Trophoblast cell (in vitro differentiated cells and primary cell): ENCODE measurements around the gene CDCA5.

Source experiments
- DNase-seq, 2 donors: peaks; one replicate each; pipeline ENCODE4 v3.0.0-alpha.2; 2016
- H2AFZ ChIP-seq: 2 replicates; pipeline ENCODE4 v1.6.1; 2013; ENCODE audit warnings: low read length, moderate library complexity, mild to moderate bottlenecking; ENCODE audit not compliant: insufficient read depth, poor library complexity
- H2AK5ac ChIP-seq: 2 replicates; pipeline ENCODE4 v1.6.1; 2013; ENCODE audit warnings: mild to moderate bottlenecking, low read length
- H2BK120ac ChIP-seq: 2 replicates; pipeline ENCODE4 v1.6.1; 2013; ENCODE audit warnings: low read length, mild to moderate bottlenecking, moderate library complexity; ENCODE audit not compliant: insufficient read depth, poor library complexity
- H2BK12ac ChIP-seq: 2 replicates; pipeline ENCODE4 v1.6.1; 2013; ENCODE audit warnings: mild to moderate bottlenecking, low read length, moderate library complexity
- H2BK5ac ChIP-seq: 2 replicates; pipeline ENCODE4 v1.6.1; 2013; ENCODE audit warnings: low read length, low read depth, moderate library complexity, mild to moderate bottlenecking; ENCODE audit not compliant: poor library complexity
- H3K14ac ChIP-seq: 2 replicates; pipeline ENCODE4 v1.6.1; 2013; ENCODE audit warnings: mild to moderate bottlenecking, low read length
- H3K18ac ChIP-seq: 2 replicates; pipeline ENCODE4 v1.6.1; 2013; ENCODE audit warnings: mild to moderate bottlenecking, low read length
- H3K23ac ChIP-seq: 2 replicates; pipeline ENCODE4 v1.6.1; 2013; ENCODE audit warnings: low read length
- H3K27ac ChIP-seq: 2 replicates; pipeline ENCODE4 v1.5.1; 2013; ENCODE audit warnings: low read depth, mild to moderate bottlenecking, inconsistent platforms, low read length, moderate library complexity
- H3K27me3 ChIP-seq: 2 replicates; pipeline ENCODE4 v1.6.1; 2013; ENCODE audit warnings: inconsistent platforms, mild to moderate bottlenecking, low read length, moderate library complexity; ENCODE audit not compliant: insufficient read depth
- H3K36me3 ChIP-seq, 2 experiments: 1 replicate in 1 of 2; 2 replicates in 1 of 2; pipeline ENCODE4 v1.6.1; 2013; ENCODE audit warnings: low read length in 2 of 2, mild to moderate bottlenecking in 2 of 2, moderate library complexity in 1 of 2; ENCODE audit not compliant: insufficient read depth in 2 of 2, control insufficient read depth in 1 of 2
- H3K4ac ChIP-seq: 2 replicates; pipeline ENCODE4 v1.6.1; 2013; ENCODE audit warnings: low read depth, mild to moderate bottlenecking, low read length, moderate library complexity
- H3K4me1 ChIP-seq, 2 experiments: 1 replicate in 1 of 2; 2 replicates in 1 of 2; pipeline ENCODE4 v1.6.1; 2013; ENCODE audit warnings: low read length in 2 of 2, mild to moderate bottlenecking in 2 of 2, moderate library complexity in 1 of 2; ENCODE audit not compliant: insufficient read depth in 2 of 2, control insufficient read depth in 1 of 2
- H3K4me2 ChIP-seq: 2 replicates; pipeline ENCODE4 v1.6.1; 2013; ENCODE audit warnings: inconsistent platforms, mild to moderate bottlenecking, low read length, moderate library complexity
- H3K4me3 ChIP-seq: 2 replicates; pipeline ENCODE4 v1.5.1; 2013; ENCODE audit warnings: mild to moderate bottlenecking, low read depth, low read length, inconsistent platforms
- H3K79me1 ChIP-seq: one replicate; pipeline ENCODE4 v1.6.1; 2013; ENCODE audit warnings: low read length
- H3K79me2 ChIP-seq: 2 replicates; pipeline ENCODE4 v1.6.1; 2013; ENCODE audit warnings: low read length, mild to moderate bottlenecking; ENCODE audit not compliant: control insufficient read depth, insufficient read depth, poor library complexity
- H3K9ac ChIP-seq: 2 replicates; pipeline ENCODE4 v1.6.1; 2013; ENCODE audit warnings: mild to moderate bottlenecking, low read length
- H3K9me3 ChIP-seq: 2 replicates; pipeline ENCODE4 v1.6.1; 2013; ENCODE audit warnings: low read depth, mild to moderate bottlenecking, control low read depth, inconsistent platforms, low read length; ENCODE audit not compliant: insufficient read depth
- H4K12ac ChIP-seq: 2 replicates; pipeline ENCODE4 v1.6.1; 2013; ENCODE audit warnings: low read depth, mild to moderate bottlenecking, low read length, moderate library complexity
- H4K8ac ChIP-seq: 2 replicates; pipeline ENCODE4 v1.6.1; 2013; ENCODE audit warnings: low read depth, mild to moderate bottlenecking, low read length, moderate library complexity
- H4K91ac ChIP-seq: one replicate; pipeline ENCODE4 v1.6.1; 2013; ENCODE audit warnings: low read depth, mild to moderate bottlenecking, low read length, moderate library complexity
- WGBS: extraction: QIAGEN DNeasy Blood & Tissue Kit; methylation state at CpG from one replicate; pipeline ENCODE4 v1.1.7; 2013; ENCODE audit warnings: missing lambda C conversion rate; ENCODE audit not compliant: insufficient read length, insufficient coverage; ENCODE audit errors: extremely low coverage; 5-methylcytosine and 5-hydroxymethylcytosine counted together

CDCA5 gene

GRCh38 chr11:65053827-65054508, 29.9 kb downstream of the CDCA5 start:
- no peak overlapping the region for H3K4me3 ChIP-seq
- no peaks in the 10 kb centered on the region for H3K27me3 ChIP-seq
- H3K27ac ChIP-seq: no peak overlapping the region
- H3K9me3 ChIP-seq: peaks cover 3% of the 10 kb centered on the region
- H3K18ac ChIP-seq: no peak overlapping the region
- H2BK5ac ChIP-seq: no peak overlapping the region
- H2BK120ac ChIP-seq: no peak overlapping the region
- no CpG with 5 or more reads among the region's 8 CpGs for WGBS
- no peak overlapping the region for H3K4ac ChIP-seq
- H3K36me3 ChIP-seq: no peaks in the 10 kb centered on the region
- H3K79me1 ChIP-seq: no peaks in the 10 kb centered on the region
- no peak overlapping the region for H4K8ac ChIP-seq
- H3K4me1 ChIP-seq: no peaks in the 10 kb centered on the region
- H2BK12ac ChIP-seq: no peak overlapping the region
- no peak overlapping the region for H3K9ac ChIP-seq
- H3K23ac ChIP-seq: no peak overlapping the region
- H3K79me2 ChIP-seq: no peaks in the 10 kb centered on the region
- no peak overlapping the region for H3K14ac ChIP-seq
- no peak overlapping the region for H2AK5ac ChIP-seq
- H4K12ac ChIP-seq: no peak overlapping the region
- H4K91ac ChIP-seq: no peak overlapping the region
- no peak overlapping the region for H2AFZ ChIP-seq
- no peak overlapping the region for H3K4me2 ChIP-seq
- no peak for DNase-seq

- no peak overlapping the region for H3K4ac ChIP-seq
These were observed 32.4 kb downstream of the CDCA5 start for GRCh38 chr11:65051398-65051858.

DNA sequence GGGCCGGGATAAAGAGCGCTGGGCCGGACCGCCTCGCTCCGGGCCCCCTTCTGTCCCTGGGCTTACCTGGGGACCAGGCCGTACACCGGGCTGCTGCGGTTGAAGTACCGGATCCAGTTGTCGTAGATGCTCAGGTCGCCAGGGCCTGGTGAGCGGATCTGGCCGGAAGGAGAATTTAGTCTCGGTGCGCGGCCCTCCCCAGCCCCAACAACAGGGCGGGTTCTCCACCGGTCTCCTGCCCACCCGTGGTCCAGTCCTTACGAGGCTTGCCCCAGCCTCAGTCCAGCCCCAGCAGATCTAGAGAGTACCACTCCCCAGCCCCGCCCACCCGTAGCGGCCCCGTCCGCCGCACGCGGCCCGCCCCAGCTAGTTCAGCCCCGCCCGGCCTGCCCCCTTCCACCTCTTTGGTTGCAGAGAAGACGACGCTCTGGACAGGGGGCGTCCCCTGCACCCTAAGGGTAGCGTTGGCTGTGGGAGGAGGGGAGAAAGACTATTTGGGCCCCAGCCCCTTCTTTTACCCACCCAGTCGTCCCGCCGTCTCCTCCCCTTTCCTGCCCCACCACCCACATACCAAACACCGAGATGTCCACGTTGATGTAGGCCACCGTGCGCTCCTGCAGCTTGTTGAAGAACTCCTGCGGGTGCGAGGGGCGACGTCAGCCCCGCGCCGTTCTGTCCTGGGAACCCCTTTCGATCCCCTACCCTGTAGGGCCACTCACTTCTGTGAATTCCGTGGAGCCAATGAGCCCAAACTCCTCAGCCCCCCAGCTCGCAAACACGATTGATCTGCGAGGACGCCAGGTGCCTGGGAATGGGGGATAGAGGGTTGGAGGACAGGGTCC, 36.0 kb downstream of the CDCA5 start:
- H3K4ac ChIP-seq: no peak overlapping the region
- WGBS: no CpG with 5 or more reads among the region's 56 CpGs

More at GRCh38 chr11:65051398-65051858, 32.4 kb downstream of the CDCA5 start:
- H3K14ac ChIP-seq: no peak overlapping the region
- H3K27ac ChIP-seq: no peak overlapping the region
- no peak for DNase-seq
- H4K12ac ChIP-seq: no peak overlapping the region
- H2AFZ ChIP-seq: no peak overlapping the region
- no peaks in the 10 kb centered on the region for H3K79me1 ChIP-seq
- H3K4me3 ChIP-seq: no peak overlapping the region
- no peak overlapping the region for H2BK120ac ChIP-seq
- H3K18ac ChIP-seq: no peak overlapping the region
- no peak overlapping the region for H4K91ac ChIP-seq
- no peak overlapping the region for H2AK5ac ChIP-seq
- H3K27me3 ChIP-seq: no peaks in the 10 kb centered on the region
- WGBS: no CpG with 5 or more reads among the region's 9 CpGs
- H3K4me2 ChIP-seq: no peak overlapping the region
- peaks cover 5% of the 10 kb centered on the region for H3K9me3 ChIP-seq
- H2BK12ac ChIP-seq: no peak overlapping the region
- no peaks in the 10 kb centered on the region for H3K36me3 ChIP-seq
- H3K9ac ChIP-seq: no peak overlapping the region
- no peak overlapping the region for H3K23ac ChIP-seq
- no peak overlapping the region for H2BK5ac ChIP-seq
- no peaks in the 10 kb centered on the region for H3K4me1 ChIP-seq
- H4K8ac ChIP-seq: no peak overlapping the region
- no peaks in the 10 kb centered on the region for H3K79me2 ChIP-seq

DNA sequence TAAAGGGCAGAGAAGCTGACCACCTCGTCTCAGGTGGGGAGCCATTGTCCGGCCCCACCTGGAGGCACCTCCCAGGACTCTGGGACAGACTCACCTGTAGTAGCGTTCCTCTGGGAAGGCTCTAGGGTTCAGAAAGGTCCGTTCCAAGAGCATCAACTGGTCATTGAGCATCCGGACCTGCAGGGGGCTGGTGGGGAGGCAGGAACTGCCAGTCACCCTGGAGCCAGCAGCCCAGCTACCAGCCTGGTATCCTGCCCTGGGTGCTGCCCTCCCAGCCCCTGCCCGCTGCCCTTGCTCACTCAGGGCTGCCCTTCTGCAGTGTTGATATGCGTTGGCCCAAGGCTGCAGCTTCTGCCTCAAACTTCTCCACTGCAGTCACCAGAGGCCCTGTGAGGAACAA, 38.1 kb downstream of the CDCA5 start:
- Histone ChIP-seq H3K9me3 (peaks cover 1% of the 10 kb centered on the region), H3K36me3 (peaks cover 19% of the 10 kb centered on the region in 2 experiments), H3K27ac (no peak overlapping the region), H3K9ac (no peak overlapping the region), H3K4me3 (no peak overlapping the region), H2BK120ac (no peak overlapping the region), H3K79me1 (peaks cover 9% of the 10 kb centered on the region), H3K4ac (no peak overlapping the region), H3K18ac (no peak overlapping the region), H3K23ac (no peak overlapping the region), H3K27me3 (no peaks in the 10 kb centered on the region), H3K79me2 (peaks cover 9% of the 10 kb centered on the region), H2BK12ac (no peak overlapping the region), H2AK5ac (no peak overlapping the region), H2BK5ac (no peak overlapping the region), H4K12ac (no peak overlapping the region), H3K4me2 (no peak overlapping the region), H3K4me1 (peaks cover 3 to 4% of the 10 kb centered on the region in 2 experiments), H4K8ac (no peak overlapping the region), H3K14ac (no peak overlapping the region), H2AFZ (no peak overlapping the region), H4K91ac (no peak overlapping the region)
- WGBS: no CpG with 5 or more reads among the region's 7 CpGs
- no peak for DNase-seq

More for the DNA sequence above, 36.0 kb downstream of the CDCA5 start:
- Histone ChIP-seq H2BK5ac (no peak overlapping the region), H3K27me3 (no peaks in the 10 kb centered on the region), H4K8ac (no peak overlapping the region), H3K9me3 (peaks cover 1% of the 10 kb centered on the region), H4K91ac (no peak overlapping the region), H3K79me2 (no peaks in the 10 kb centered on the region), H3K4me3 (no peak overlapping the region), H3K4me2 (peak overlapping the region; percentile 43), H2BK120ac (no peak overlapping the region), H2AFZ (no peak overlapping the region), H3K14ac (no peak overlapping the region), H3K27ac (no peak overlapping the region), H2BK12ac (no peak overlapping the region), H4K12ac (no peak overlapping the region), H3K4me1 (no peaks in the 10 kb centered on the region), H3K23ac (no peak overlapping the region), H2AK5ac (no peak overlapping the region), H3K18ac (no peak overlapping the region), H3K9ac (no peak overlapping the region), H3K79me1 (no peaks in the 10 kb centered on the region), H3K36me3 (peaks cover 19% of the 10 kb centered on the region in 2 experiments)
- no peak for DNase-seq
